Testis (tissue), 3 donors: Measurements from ENCODE around the gene GPC6. TPM values are rescaled to one million over a fixed set of nuclear protein-coding genes. Genes with fewer than 3 reads are reported as not detected.

ENCODE experiments used
- DNase-seq: peaks from one replicate; pipeline ENCODE4 v3.0.0-alpha.2; 2019
- H3K27ac ChIP-seq, 2 donors: fragments of 200-600 bp; sonication (generic); one replicate each; pipeline ENCODE4 v1.5.1; 2019
- H3K27me3 ChIP-seq: fragments of 200-600 bp; sonication (generic); one replicate; pipeline ENCODE4 v1.5.1; 2019
- H3K36me3 ChIP-seq: fragments of 200-600 bp; sonication (generic); one replicate; pipeline ENCODE4 v1.5.1; 2017; ENCODE audit warnings: low read depth; ENCODE audit errors: missing control alignments
- H3K4me1 ChIP-seq: fragments of 200-600 bp; sonication (generic); one replicate; pipeline ENCODE4 v1.5.1; 2019
- H3K4me3 ChIP-seq, 2 donors: fragments of 200-600 bp; sonication (generic); one replicate each; pipeline ENCODE4 v1.5.1; 2017 to 2019
- H3K9me3 ChIP-seq: fragments of 200-600 bp; sonication (generic); one replicate; pipeline ENCODE4 v1.5.1; 2017
- POLR2A ChIP-seq: fragments of 450-650 bp; IDR thresholded peaks from one replicate; pipeline ENCODE4 v1.6.1; 2017; ENCODE audit warnings: antibody characterized with exemption, mild to moderate bottlenecking, moderate library complexity
- WGBS, 2 donors: methylation state at CpG; one replicate each; pipeline ENCODE4 v1.1.5; 2018; 5-methylcytosine and 5-hydroxymethylcytosine counted together
- intact Hi-C: fragments of 100-400 bp; cut with DNase I; formaldehyde crosslinking; loops from one replicate; pipeline ENCODE4 v1.15.1; 2023; ENCODE audit warnings: low total_unique reads
- polyA plus RNA-seq: library from polyadenylated mRNA; stranded (reverse); fragments of 350-450 nt; fragmentation: Illumina TruSeq; extraction: RNeasy Lipid Tissue Mini Kit (QIAGEN cat#74804); gene quantifications from one replicate; pipeline ENCODE4 v1.2.3, GENCODE V29; 2014; ENCODE audit warnings: low read depth, low replicate concordance; ENCODE audit not compliant: insufficient read depth
- total RNA-seq, 2 donors: library from RNA; depleted of rRNA; stranded (reverse); fragments of >200 nt; gene quantifications; one replicate each; pipeline ENCODE4 v1.2.3, GENCODE V29; 2016
- TF ChIP-seq, protein P1 (sequence below), 3 experiments: fragments of 450-650 bp in 2 of 3; fragments of 200-600 bp in 1 of 3; sonication (generic) in 1 of 3; IDR thresholded peaks; one replicate each; pipeline ENCODE4 v1.5.1; 2016 to 2019; ENCODE audit warnings: antibody characterized with exemption in 3 of 3, mild to moderate bottlenecking in 2 of 3, moderate library complexity in 1 of 3

GPC6 gene
- total and polyA plus RNA-seq, 3 donors from 2014 or later: 2.2 to 6.9 (median 4.3) TPM

DNA sequence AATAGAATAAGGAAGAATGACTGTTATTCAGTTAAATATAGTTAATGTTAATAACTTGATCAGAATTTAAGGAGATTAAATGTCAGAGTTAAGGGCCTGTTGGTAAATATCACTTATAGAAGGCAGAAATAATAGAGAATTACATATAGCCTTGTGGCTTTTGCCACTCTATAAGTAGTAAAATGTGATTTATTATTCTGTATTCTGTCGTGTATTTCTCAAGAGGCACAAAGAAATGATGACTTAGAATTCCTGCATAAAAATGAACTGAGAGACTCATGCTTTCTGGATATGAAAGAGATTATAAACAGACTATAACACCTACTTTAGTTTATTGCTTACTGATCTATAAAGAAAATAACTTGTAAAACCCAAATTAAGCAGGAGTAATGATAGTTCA, 40.1 kb downstream of the GPC6 start:
- WGBS, 2 donors: 81 to 86% methylated on average over 1 of the region's 1 CpG
- Histone ChIP-seq H3K27me3 (no peaks in the 10 kb centered on the region), H3K4me1 (no peaks in the 10 kb centered on the region), H3K9me3 (no peaks in the 10 kb centered on the region), H3K36me3 (no peaks in the 10 kb centered on the region), H3K27ac (no peak overlapping the region), H3K4me3 (no peak overlapping the region)
- intact Hi-C loops: no loop called here
- no peak for DNase-seq
- TF ChIP-seq, protein P1, sequence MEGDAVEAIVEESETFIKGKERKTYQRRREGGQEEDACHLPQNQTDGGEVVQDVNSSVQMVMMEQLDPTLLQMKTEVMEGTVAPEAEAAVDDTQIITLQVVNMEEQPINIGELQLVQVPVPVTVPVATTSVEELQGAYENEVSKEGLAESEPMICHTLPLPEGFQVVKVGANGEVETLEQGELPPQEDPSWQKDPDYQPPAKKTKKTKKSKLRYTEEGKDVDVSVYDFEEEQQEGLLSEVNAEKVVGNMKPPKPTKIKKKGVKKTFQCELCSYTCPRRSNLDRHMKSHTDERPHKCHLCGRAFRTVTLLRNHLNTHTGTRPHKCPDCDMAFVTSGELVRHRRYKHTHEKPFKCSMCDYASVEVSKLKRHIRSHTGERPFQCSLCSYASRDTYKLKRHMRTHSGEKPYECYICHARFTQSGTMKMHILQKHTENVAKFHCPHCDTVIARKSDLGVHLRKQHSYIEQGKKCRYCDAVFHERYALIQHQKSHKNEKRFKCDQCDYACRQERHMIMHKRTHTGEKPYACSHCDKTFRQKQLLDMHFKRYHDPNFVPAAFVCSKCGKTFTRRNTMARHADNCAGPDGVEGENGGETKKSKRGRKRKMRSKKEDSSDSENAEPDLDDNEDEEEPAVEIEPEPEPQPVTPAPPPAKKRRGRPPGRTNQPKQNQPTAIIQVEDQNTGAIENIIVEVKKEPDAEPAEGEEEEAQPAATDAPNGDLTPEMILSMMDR (IDR thresholded peaks at IDR 0.05): no peak
- TF ChIP-seq POLR2A: no peak

DNA sequence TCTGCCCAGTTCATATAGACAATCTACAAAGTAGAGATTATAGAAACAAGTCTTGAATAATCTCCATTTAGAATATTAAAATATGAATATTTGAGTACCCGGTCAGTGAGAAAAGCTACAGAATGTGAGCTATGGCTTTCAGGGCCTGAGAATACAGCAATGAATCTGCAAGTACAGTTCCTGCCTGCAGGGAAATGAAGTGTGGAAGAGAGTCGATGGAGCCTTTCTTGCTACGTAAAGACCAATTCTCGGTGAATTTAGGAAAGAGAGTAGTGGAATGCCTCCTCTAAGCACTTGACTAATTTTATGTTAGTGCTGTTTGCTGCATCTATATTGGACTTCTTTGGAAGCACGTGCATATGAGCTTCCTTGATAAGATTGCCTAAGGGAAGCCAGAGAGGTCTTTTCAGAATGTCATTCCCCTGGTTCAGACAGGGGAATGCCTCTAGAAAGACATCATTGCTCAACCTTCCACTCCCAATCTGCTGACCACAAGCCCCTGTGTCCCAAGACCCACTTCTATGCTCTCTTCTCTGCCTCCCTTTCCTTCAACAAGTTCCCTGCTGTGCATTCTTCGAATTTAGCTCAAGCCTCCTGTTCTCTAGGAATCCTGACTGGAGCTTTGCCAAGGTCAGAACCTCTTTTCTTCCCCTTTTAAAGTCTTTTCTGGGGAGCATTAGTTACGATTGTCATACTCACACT, 41.9 kb downstream of the GPC6 start:
- H3K27me3 ChIP-seq: no peaks in the 10 kb centered on the region
- no peak overlapping the region for H3K4me3 ChIP-seq
- H3K36me3 ChIP-seq: no peaks in the 10 kb centered on the region
- H3K9me3 ChIP-seq: no peaks in the 10 kb centered on the region
- TF ChIP-seq, protein P1 (IDR thresholded peaks at IDR 0.05): no peak
- TF ChIP-seq POLR2A: no peak
- DNase-seq: no peak
- intact Hi-C loops: no loop called here
- WGBS, 2 donors: 89 to 91% methylated on average over 7 of the region's 7 CpGs
- no peak overlapping the region for H3K27ac ChIP-seq
- H3K4me1 ChIP-seq: no peaks in the 10 kb centered on the region

DNA sequence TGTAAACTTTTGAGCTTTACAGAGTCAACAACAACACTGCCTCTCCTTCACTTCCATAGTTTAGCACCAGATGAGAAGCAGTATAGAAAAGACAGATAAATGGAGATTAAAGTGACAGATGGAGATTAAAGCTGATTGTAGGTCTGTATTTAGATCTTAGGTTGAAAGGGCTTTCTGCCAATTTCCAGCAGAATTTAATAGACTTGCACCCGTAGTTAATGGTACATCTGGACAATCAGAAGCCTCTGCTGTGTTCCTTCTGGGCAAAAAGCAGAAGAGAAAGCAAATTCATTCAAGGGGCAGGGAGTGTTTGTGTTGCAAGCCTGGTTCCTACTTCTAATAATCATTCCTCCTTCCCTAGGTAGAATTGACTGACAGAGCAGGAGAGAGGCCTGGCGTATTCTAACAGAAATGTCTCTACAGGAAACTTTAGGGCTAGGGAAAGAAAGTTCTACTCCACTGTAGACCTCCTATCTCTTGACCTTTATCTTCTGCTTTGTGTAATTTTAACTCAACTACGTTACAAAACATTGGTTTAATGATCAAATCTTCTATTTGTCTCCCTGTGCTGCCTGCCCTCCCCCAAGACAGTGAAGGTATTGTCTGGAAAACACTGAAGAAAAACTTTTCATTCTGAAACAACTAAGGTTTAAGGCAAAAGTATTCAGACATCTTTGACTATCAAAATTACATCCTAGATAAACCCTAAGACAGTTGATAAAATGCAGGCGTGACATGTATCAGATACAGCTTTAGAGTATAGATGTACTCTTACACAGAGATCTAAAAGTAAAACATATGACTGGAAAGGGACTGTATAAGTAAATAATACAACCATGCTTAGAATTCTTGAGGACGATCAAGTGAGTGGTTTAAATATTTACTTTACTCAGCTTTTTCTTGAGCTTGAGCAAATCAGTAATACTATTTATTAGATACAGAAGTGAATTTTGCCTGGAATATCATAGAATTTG, 44.4 kb downstream of the GPC6 start:
- TF ChIP-seq, protein P1 (IDR thresholded peaks at IDR 0.05): no peak
- TF ChIP-seq POLR2A: no peak
- DNase-seq: no peak
- no peaks in the 10 kb centered on the region for H3K27me3 ChIP-seq
- H3K4me1 ChIP-seq: no peaks in the 10 kb centered on the region
- intact Hi-C loops: no loop called here
- no peaks in the 10 kb centered on the region for H3K36me3 ChIP-seq
- 66 to 75% methylated on average over 5 of the region's 5 CpGs for WGBS, 2 donors
- no peak overlapping the region for H3K27ac ChIP-seq
- no peaks in the 10 kb centered on the region for H3K9me3 ChIP-seq
- H3K4me3 ChIP-seq: no peak overlapping the region

DNA sequence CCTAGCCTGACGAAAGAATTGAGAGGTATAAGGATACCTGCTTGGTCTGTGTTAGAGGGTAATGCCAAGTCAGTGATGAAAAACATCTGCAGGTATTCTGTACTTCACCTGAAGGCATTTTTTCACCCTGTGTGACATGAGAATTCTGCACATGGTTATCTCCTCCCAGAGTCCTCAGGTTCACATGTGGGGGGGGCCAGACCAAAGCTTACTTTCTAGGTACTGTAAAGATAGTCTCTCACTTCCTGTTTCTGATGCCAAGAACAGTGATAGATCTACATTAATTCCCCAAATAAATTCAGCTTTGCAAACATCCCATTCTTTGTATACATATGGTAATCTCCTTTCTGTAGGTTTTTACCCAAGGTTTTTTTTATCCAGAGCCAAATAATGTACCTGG, 53.4 kb downstream of the GPC6 start:
- H3K36me3 ChIP-seq: no peaks in the 10 kb centered on the region
- 79 to 100% methylated on average over 1 of the region's 1 CpG for WGBS, 2 donors
- no peak overlapping the region for H3K27ac ChIP-seq
- intact Hi-C loops: no loop called here
- no peaks in the 10 kb centered on the region for H3K4me1 ChIP-seq
- H3K27me3 ChIP-seq: no peaks in the 10 kb centered on the region
- TF ChIP-seq, protein P1 (IDR thresholded peaks at IDR 0.05): no peak
- H3K9me3 ChIP-seq: no peaks in the 10 kb centered on the region
- no peak overlapping the region for H3K4me3 ChIP-seq
- no peak for DNase-seq
